SH-SY5Y (cell line): ENCODE measurements around the gene PARD3.

ENCODE experiments used
- GATA2 ChIP-seq: IDR thresholded peaks from 2 replicates; pipeline ENCODE4 v1.6.1; 2011; ENCODE audit warnings: mild to moderate bottlenecking, low read depth, low read length
- GATA3 ChIP-seq: IDR thresholded peaks from 2 replicates; pipeline ENCODE4 v1.6.1; 2011; ENCODE audit warnings: low read depth, mild to moderate bottlenecking, low read length, moderate library complexity

DNA sequence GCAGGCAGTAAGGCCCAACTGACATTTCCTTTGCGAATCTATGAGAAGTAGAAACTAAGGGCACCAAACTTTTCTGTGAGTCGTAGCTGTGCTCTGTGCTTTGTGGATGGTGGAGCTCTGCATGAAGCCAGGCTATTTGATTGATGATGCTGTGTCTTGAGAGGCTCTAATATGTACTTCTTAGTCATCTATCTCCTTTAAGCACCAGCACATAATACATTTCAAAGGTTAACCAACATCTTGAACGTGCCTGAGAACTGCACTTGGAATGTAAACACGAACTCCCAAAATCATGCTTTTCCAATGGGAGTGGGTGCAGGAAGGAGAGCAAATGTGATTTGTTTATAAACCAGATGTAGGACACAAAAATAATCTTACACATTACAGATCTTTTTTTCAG is 411.6 kb downstream of the PARD3 start:
- TF ChIP-seq GATA2 (no peak), GATA3 (no peak)
